Heart right ventricle (tissue), 16 donors: Measurements from ENCODE around the gene ST6GALNAC3. TPM values are rescaled to one million over a fixed set of nuclear protein-coding genes. Genes with fewer than 3 reads are reported as not detected.

Experiments used
- ATAC-seq, 8 donors: fragments of 200-7000 bp; cut with Tn5 transposase; one replicate each; pipeline ENCODE4 v1.9.1; 2020; ENCODE audit warnings: mild to moderate bottlenecking in 8 of 8, moderate library complexity in 8 of 8, moderate number of reproducible peaks in 1 of 8
- DNase-seq, 2 donors: peaks; one replicate each; pipeline ENCODE4 v3.0.0-alpha.2; 2020
- H3K27ac ChIP-seq, 10 donors: fragments of 200-600 bp; sonication (generic) in 2 of 10; one replicate each; pipeline versions ENCODE4 v1.5.0 to v1.8.0; 2020 to 2022; ENCODE audit warnings: mild to moderate bottlenecking in 3 of 10
- H3K27me3 ChIP-seq, 7 donors: fragments of 200-600 bp; one replicate each; pipeline ENCODE4 v1.8.0; 2021 to 2022; ENCODE audit warnings: mild to moderate bottlenecking in 2 of 7
- H3K36me3 ChIP-seq, 9 donors: fragments of 200-600 bp; sonication (generic) in 1 of 9; one replicate each; pipeline versions ENCODE4 v1.5.0 to v1.8.0; 2020 to 2022; ENCODE audit warnings: mild to moderate bottlenecking in 2 of 9
- H3K4me1 ChIP-seq, 9 donors: fragments of 200-600 bp; sonication (generic) in 1 of 9; one replicate each; pipeline versions ENCODE4 v1.5.0 to v1.8.0; 2020 to 2022; ENCODE audit warnings: mild to moderate bottlenecking in 4 of 9
- H3K4me3 ChIP-seq, 10 donors: fragments of 200-600 bp; sonication (generic) in 2 of 10; one replicate each; pipeline versions ENCODE4 v1.5.0 to v1.8.0; 2020 to 2022; ENCODE audit warnings: mild to moderate bottlenecking in 7 of 10, moderate library complexity in 2 of 10
- H3K9me3 ChIP-seq, 11 donors: fragments of 200-600 bp in 10 of 11; sonication (generic) in 2 of 11; one replicate each; pipeline versions ENCODE4 v1.5.0 to v1.8.0; 2013 to 2022; ENCODE audit warnings: mild to moderate bottlenecking in 2 of 11, control low read depth in 1 of 11, moderate library complexity in 1 of 11
- WGBS, 2 donors: extraction: QIAGEN DNeasy Blood & Tissue Kit; methylation state at CpG; one replicate each; pipeline ENCODE4 v1.1.7; 2013; ENCODE audit warnings: inconsistent platforms in 1 of 2; 5-methylcytosine and 5-hydroxymethylcytosine counted together
- intact Hi-C, 10 donors: fragments of 100-400 bp; cut with DNase I; formaldehyde crosslinking; loops; one replicate each; pipeline versions ENCODE4 v1.11.1 to v1.14.2; 2022
- polyA plus RNA-seq, 2 donors: library from polyadenylated mRNA; stranded (reverse); fragments of 200-250 nt; gene quantifications; one replicate each; pipeline ENCODE4 v1.2.3, GENCODE V29; 2013
- total RNA-seq, 10 donors: library from RNA; stranded (reverse); fragmentation: NEBNext Ultra II Directional in 3 of 10; extraction: Animal tissue kit (Norgen Biotek cat#: 25700) in 3 of 10; gene quantifications; one replicate each; pipeline versions ENCODE4 v1.2.1 to v1.2.4, GENCODE V29; 2021 to 2023
- TF ChIP-seq, protein P1 (sequence below), 9 donors: fragments of 200-600 bp; sonication (generic) in 2 of 9; IDR thresholded peaks; one replicate each; pipeline versions ENCODE4 v1.5.0 to v1.8.0; 2021 to 2022; ENCODE audit warnings: antibody characterized with exemption in 9 of 9, mild to moderate bottlenecking in 5 of 9, moderate library complexity in 1 of 9
- donor health status: Arrhythmogenic right ventricular cardiomyopathy.
- donor health status: ischemic (EF 13 %, LVEDD 7.1; RV severe dilation, severe dysfunction).
- donor health status: healthy with polysubstance abuse.
- donor health status: DM: no; HTN: yes; CAD: no.
- donor health status: DM: no; HTN: no; CAD: no.
- donor health status: ischemic (EF 25% LVEDD 6.9; RV normal size, moderate dysfunction).
- donor health status: ischemic (EF 25% LVEDD 5.7; RV mildly dilated, moderate dysfunction).
- donor health status: healthy.
- donor health status: DM: yes; HTN: yes; CAD: no.
- donor health status: Ischemic cardiomyopathy.
- donor health status: ischemic (EF 35%, LVEDD 5.7; RV mildly dilated, moderate dysfunction).
- donor health status: nonischemic (EF 11% LVEDD 7.7; RV severe dilation, severe dysfunction).
- donor health status: DM: yes; HTN: yes; CAD: no.
- donor health status: PGD.
- donor health status: ischemic (EF 29% LVEDD 5.4; RV normal size, mild dysfunction).
- donor health status: nonischemic (EF 23%, LVEDD 6.1; RV moderate dilation, normal function).

The ST6GALNAC3 gene
- total and polyA plus RNA-seq, 12 donors: 2.8 to 10.3 (median 4.8) TPM

- Histone ChIP-seq H3K36me3 (no peaks in the 10 kb centered on the region), H3K4me1 (peaks cover 0 to 15% (median 0%) of the 10 kb centered on the region in 9 donors), H3K27ac (no peak overlapping the region), H3K27me3 (no peaks in the 10 kb centered on the region), H3K9me3 (no peaks in the 10 kb centered on the region), H3K4me3 (no peak overlapping the region)
- WGBS, 2 donors: 92 to 95% methylated on average over 4 of the region's 4 CpGs
- ATAC-seq: no peak
- intact Hi-C loops: no loop called here
- DNase-seq: no peak
- TF ChIP-seq, protein P1, sequence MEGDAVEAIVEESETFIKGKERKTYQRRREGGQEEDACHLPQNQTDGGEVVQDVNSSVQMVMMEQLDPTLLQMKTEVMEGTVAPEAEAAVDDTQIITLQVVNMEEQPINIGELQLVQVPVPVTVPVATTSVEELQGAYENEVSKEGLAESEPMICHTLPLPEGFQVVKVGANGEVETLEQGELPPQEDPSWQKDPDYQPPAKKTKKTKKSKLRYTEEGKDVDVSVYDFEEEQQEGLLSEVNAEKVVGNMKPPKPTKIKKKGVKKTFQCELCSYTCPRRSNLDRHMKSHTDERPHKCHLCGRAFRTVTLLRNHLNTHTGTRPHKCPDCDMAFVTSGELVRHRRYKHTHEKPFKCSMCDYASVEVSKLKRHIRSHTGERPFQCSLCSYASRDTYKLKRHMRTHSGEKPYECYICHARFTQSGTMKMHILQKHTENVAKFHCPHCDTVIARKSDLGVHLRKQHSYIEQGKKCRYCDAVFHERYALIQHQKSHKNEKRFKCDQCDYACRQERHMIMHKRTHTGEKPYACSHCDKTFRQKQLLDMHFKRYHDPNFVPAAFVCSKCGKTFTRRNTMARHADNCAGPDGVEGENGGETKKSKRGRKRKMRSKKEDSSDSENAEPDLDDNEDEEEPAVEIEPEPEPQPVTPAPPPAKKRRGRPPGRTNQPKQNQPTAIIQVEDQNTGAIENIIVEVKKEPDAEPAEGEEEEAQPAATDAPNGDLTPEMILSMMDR (IDR thresholded peaks at IDR 0.05): no peak
These were observed 545.8 kb downstream of the ST6GALNAC3 start for GRCh38 chr1:76620371-76620770.

GRCh38 chr1:76622774-76623528, 548.4 kb downstream of the ST6GALNAC3 start:
- 47 to 53% methylated on average over 7 of the region's 7 CpGs for WGBS, 2 donors
- no peaks in the 10 kb centered on the region for H3K36me3 ChIP-seq
- intact Hi-C loops: no loop called here
- DNase-seq (no peak), ATAC-seq (no peak)
- H3K27ac ChIP-seq: no peak overlapping the region
- H3K9me3 ChIP-seq: no peaks in the 10 kb centered on the region
- TF ChIP-seq, protein P1 (IDR thresholded peaks at IDR 0.05): no peak
- H3K27me3 ChIP-seq: no peaks in the 10 kb centered on the region
- H3K4me1 ChIP-seq: peaks cover 0 to 4% (median 0%) of the 10 kb centered on the region in 9 donors
- H3K4me3 ChIP-seq: no peak overlapping the region

DNA sequence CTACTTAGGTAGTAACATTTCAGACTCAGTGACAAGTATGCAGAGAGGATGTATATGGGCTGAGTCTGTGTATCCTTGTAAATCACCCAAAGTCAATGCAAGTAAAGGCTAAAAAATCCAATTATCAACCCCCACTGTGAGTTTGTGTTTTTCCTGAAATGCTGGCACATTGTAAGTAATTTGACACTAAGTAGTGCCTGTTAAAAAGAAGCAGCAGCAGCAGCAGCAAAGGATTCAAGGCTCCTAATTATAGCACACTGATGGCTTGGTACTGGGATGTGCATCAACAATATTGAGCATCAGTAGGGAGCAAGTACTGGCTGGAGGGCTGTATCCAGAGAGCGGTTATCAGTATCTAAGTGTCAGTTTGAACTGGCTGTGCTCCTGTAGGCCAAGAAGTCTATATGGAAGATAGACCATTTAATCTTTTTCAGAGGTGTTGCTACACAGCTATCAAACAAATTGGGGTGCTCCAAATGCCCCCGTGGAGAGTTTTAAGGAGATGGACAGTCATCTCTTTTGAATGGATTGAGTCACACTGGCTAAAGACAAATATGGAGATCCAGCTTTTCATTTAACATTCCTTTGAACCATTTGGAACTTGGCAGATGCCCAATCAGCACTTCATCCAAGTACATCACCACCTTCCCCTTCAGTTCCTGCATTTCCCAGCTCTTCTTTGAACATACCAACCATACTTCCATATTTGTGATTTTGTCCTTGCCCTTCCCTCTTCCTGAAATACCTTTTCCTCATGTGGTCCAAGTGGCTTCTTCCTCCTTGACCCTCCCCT, 551.5 kb downstream of the ST6GALNAC3 start:
- intact Hi-C loops: no loop called here
- ATAC-seq (no peak), DNase-seq (no peak)
- WGBS, 2 donors: 78 to 92% methylated on average over 2 of the region's 2 CpGs
- Histone ChIP-seq H3K9me3 (no peaks in the 10 kb centered on the region), H3K27me3 (no peaks in the 10 kb centered on the region), H3K27ac (no peak overlapping the region), H3K4me1 (peaks cover 0 to 4% (median 0%) of the 10 kb centered on the region in 9 donors), H3K4me3 (no peak overlapping the region), H3K36me3 (peaks cover 0 to 6% (median 0%) of the 10 kb centered on the region in 9 donors)
- TF ChIP-seq, protein P1 (IDR thresholded peaks at IDR 0.05): no peak

DNA sequence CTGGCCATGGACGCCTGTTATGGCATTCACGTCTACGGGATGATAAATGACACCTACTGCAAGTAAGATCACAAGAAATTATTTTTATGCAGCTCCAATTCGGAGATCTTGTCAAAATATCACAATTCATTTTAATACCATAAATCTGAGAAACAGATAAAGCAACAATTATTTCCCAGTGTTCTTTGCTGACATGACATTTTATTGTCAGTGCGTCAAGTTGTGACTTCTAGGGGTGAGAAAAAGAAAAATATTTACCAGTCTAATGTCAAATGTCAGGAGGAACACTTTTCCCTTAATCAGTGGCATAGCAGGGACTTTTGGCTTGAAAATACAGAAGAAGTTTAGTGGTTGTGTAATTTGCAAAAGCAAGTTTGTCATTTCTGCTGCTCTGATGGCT, 553.0 kb downstream of the ST6GALNAC3 start:
- TF ChIP-seq, protein P1 (IDR thresholded peaks at IDR 0.05): no peak
- ATAC-seq (no peak), DNase-seq (no peak)
- no peak overlapping the region for H3K27ac ChIP-seq
- H3K4me1 ChIP-seq: peaks cover 0 to 1% (median 0%) of the 10 kb centered on the region in 9 donors
- H3K9me3 ChIP-seq: no peaks in the 10 kb centered on the region
- no peak overlapping the region for H3K4me3 ChIP-seq
- intact Hi-C loops: no loop called here
- 94 to 98% methylated on average over 5 of the region's 5 CpGs for WGBS, 2 donors
- H3K36me3 ChIP-seq: peaks cover 0 to 6% (median 0%) of the 10 kb centered on the region in 9 donors
- no peaks in the 10 kb centered on the region for H3K27me3 ChIP-seq
